ENCODE results near the gene ACAT1. TPM values are rescaled to one million over a fixed set of nuclear protein-coding genes. Genes with fewer than 3 reads are reported as not detected.
A peak's percentile ranks its signal among the peaks of the same experiment; 100 is the strongest.
"Not testable (repeated sequence)": the region's sequence is repeated elsewhere in the genome, so short reads cannot be mapped to it uniquely, and the experiment has no call there.

The ACAT1 gene
- 67.5 TPM for polyA plus RNA-seq (ENCODE audit: insufficient read length)

GRCh38 chr11:108121274-108122155, at the start of gene ACAT1:
Gene ACAT1, plus strand, starts transcription at chr11:108121567. Its CDS starts 40 bp downstream, at chr11:108121607.
- DNase-seq (ENCODE audit: low read depth) = peak; percentile 76

DNA sequence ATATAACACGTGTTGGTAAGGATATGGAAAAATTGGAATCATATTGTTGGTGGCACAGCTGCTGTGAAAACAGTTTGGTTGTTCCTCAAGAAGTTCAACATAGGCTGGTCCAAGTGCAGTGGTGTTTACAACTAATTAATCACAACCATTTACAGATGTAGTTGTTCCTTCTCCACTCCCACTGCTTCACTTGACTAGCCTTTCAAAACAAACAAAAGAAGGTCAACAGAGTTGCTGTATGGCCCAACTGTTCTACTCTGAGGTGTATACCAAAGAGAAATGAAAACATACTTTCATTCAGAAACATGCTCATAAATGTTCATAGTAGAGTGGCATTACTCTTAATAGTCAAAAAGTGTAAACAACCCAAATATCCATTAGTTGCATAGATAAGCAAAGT, 36.6 kb upstream of the ACAT1 start:
- DNase-seq (ENCODE audit: low read depth) = no peak

GRCh38 chr11:108085672-108086071, 35.7 kb upstream of the ACAT1 start:
- no peak for DNase-seq (ENCODE audit: low read depth)

- DNase-seq (ENCODE audit: low read depth) = no peak
These were observed 29.2 kb upstream of the ACAT1 start for GRCh38 chr11:108092134-108092533.

- no peak for DNase-seq (ENCODE audit: low read depth)
These were observed 28.1 kb upstream of the ACAT1 start for GRCh38 chr11:108093128-108093904.

GRCh38 chr11:108097179-108097578, 24.2 kb upstream of the ACAT1 start:
- no peak for DNase-seq (ENCODE audit: low read depth)

- no peak for DNase-seq (ENCODE audit: low read depth)
These were observed 20.1 kb upstream of the ACAT1 start for GRCh38 chr11:108101090-108101775.

DNA sequence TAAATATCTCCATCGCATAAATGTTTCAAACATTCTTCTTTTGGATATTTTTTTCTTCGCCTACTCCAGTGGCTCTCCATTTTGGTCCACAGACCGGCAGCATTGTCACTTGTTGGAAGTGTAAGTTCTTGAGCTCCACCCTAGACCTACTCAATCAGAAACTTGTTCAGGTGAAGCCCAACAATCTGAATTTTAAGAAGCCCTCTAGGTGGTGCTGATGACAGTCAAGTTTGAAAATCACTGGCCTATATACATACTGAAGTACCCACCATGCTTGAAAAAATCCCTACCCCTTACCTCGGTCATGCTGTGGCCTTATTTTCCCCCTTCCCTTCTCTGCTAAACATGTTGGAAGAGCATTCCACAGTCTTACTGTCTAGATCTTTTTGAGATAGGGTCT, 10.2 kb upstream of the ACAT1 start:
- DNase-seq (ENCODE audit: low read depth) = no peak

GRCh38 chr11:108112057-108112456, 9.3 kb upstream of the ACAT1 start:
- no peak for DNase-seq (ENCODE audit: low read depth)

DNA sequence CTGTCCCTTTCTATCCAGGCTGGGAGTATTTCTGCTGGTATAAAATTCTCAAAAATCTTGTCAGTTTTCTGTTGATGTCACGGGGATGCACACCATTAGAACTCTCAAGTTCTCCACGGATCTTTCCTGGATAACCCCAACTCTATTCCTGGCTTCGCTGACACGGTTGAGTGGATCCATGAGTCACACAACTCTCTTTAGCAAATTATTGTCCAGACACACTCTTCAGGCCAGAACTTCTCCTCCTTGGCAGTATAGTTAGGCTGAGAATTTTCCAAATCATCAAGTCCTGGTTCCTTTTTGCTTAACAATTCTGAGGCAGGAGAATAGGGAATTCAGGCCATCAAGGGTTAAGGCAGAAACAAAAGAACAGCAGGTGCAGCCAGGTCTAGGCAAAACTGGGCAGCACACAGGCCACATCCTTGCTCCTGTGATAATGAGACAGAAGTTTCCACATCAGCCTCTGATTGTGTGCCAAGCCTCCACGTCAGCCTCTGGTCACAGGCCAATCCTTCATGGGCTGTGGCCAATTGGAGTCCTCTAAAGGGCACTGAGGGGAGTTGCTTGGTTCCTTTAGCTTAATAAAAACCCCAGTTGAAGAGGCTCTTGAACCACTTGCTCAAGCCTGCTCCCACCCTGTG, 5.7 kb upstream of the ACAT1 start:
- no peak for DNase-seq (ENCODE audit: low read depth)

DNA sequence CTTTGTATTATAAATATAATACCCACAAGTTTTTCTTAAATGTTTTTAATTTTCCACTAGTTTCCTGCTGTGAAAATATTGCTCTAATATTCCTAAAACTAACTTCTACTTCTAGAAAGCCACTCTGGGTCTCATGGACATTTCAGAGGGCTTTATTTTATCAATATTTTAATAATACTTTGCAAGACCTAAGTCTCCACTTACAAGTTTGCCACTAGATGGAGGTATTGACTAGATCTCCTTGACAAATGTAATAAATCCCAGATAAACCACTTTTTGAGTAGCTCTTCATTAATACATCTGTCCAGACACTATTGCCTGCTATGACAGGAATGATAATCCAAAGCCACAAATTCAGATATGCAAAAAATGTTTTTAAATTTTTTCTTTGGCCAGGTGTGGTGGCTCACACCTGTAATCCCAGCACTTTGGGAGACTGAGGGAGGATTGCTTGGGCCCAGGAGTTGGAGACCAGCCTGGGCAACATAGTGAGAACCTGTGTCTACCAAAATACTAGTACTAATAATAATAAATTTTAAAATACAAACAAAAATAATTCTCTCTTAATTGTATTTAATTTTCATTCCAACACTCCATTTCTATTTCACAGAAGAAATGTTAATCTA, 3.5 kb upstream of the ACAT1 start:
- no peak for DNase-seq (ENCODE audit: low read depth)

GRCh38 chr11:108120936-108121273, 462 bp upstream of the ACAT1 start:
- DNase-seq (ENCODE audit: low read depth) = not testable (repeated sequence)

- no peak for DNase-seq (ENCODE audit: low read depth)
These were observed 830 bp downstream of the ACAT1 start for GRCh38 chr11:108122166-108122628.

DNA sequence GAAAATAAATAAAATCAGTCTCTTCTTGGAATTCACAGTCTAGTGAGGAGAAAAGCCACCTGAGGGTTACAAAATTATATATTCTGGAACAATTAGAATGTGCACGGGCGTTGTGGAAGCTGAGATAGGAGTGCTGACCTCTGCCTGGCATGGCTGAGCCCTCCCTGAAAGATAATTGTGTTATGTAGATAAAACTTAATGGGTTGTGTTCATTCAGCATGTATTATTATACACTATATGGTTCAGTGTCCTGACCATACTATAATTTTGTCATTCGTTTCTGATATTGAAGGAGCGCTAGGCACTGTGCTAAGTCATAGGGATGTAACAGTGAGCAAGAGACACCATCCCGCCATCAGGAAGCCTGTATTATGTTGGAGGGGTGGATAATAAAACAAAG, 3.7 kb downstream of the ACAT1 start:
- no peak for DNase-seq (ENCODE audit: low read depth)

GRCh38 chr11:108128772-108129171, 7.4 kb downstream of the ACAT1 start:
- no peak for DNase-seq (ENCODE audit: low read depth)

DNA sequence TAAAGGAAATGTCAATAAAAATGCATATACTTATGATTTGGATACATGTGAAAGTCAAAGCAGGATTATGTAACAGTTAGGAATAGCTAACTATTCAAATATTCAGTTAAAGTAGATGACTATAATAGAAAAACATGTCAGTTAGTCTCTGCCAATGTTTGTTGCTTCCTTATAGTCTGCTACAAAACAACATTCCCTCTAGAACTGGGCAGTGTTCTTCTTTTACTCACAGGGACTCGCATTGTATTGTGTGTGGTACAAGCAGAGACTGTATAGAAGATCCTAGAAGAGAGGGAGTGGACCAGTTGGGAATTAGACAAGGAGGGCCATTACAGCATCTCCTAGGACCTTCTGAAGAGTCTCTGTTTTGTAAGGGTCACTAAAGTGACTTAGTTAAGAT, 10.6 kb downstream of the ACAT1 start:
- no peak for DNase-seq (ENCODE audit: low read depth)

GRCh38 chr11:108132993-108133538, 11.7 kb downstream of the ACAT1 start:
- DNase-seq (ENCODE audit: low read depth) = not testable (repeated sequence)

- no peak for DNase-seq (ENCODE audit: low read depth)
These were observed 14.6 kb downstream of the ACAT1 start for GRCh38 chr11:108135845-108136544.

DNA sequence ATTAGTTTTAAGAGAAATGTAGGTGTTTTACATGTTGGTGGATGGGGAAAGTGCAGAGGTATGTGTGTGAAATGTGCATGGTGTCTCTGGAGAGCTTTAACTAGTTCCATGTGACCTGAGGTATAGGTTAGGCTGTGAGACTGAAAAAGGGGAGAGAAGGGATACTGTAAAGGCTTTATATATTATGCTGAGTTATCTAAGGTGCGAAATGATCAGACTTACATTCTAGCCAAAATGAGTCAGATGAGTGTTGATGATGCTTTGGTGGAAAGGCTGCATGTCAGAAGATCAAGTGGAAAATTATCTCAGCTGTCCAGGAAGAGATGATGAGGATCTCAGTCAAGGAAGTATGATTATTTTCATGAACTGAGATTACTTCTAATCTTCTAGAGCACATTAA, 15.8 kb downstream of the ACAT1 start:
- DNase-seq (ENCODE audit: low read depth) = no peak

DNA sequence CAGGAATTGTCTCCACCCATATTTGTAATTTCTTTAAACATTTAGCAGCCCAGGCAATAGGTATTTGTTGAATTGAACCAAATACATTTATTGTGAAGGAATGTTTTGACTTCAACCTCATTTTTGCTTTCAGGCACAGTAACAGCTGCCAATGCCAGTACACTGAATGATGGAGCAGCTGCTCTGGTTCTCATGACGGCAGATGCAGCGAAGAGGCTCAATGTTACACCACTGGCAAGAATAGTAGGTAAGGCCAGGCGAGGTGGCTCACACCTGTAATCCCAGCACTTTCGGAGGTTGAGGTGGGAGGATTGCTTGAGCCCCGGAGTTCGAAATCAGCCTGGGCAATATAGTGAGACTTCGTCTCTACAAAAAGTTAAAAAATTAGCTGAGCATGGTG, 20.9 kb downstream of the ACAT1 start:
- DNase-seq (ENCODE audit: low read depth) = no peak

Data from forelimb muscle (tissue), 1 donor.